ENCODE measurements around the gene ZNF33A.
"Not testable (repeated sequence)": the region's sequence is repeated elsewhere in the genome, so short reads cannot be mapped to it uniquely, and the experiment has no call there.

DNA sequence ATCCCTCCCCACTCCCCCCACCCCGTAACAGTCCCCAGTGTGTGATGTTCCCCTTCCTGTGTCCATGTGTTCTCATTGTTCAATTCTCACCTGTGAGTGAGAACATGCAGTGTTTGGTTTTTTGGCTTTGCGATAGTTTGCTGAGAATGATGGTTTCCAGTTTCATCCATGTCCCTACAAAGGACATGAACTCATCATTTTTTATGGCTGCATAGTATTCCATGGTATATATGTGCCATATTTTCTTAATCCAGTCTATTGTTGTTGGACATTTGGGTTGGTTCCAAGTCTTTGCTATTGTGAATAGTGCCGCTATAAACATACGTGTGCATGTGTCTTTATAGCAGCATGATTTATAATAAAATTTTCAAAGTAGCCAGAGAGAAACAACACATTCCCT lies 8.6 kb downstream of the ZNF33A start:
- TF ChIP-seq, protein P1, sequence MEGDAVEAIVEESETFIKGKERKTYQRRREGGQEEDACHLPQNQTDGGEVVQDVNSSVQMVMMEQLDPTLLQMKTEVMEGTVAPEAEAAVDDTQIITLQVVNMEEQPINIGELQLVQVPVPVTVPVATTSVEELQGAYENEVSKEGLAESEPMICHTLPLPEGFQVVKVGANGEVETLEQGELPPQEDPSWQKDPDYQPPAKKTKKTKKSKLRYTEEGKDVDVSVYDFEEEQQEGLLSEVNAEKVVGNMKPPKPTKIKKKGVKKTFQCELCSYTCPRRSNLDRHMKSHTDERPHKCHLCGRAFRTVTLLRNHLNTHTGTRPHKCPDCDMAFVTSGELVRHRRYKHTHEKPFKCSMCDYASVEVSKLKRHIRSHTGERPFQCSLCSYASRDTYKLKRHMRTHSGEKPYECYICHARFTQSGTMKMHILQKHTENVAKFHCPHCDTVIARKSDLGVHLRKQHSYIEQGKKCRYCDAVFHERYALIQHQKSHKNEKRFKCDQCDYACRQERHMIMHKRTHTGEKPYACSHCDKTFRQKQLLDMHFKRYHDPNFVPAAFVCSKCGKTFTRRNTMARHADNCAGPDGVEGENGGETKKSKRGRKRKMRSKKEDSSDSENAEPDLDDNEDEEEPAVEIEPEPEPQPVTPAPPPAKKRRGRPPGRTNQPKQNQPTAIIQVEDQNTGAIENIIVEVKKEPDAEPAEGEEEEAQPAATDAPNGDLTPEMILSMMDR (IDR thresholded peaks at IDR 0.05) = not testable (repeated sequence)
- TF ChIP-seq POLR2A, EP300 (IDR thresholded peaks at IDR 0.05): not testable (repeated sequence)
